ENCODE results near the gene SRA1. TPM values are rescaled to one million over a fixed set of nuclear protein-coding genes. Genes with fewer than 3 reads are reported as not detected.
A peak's percentile ranks its signal among the peaks of the same experiment; 100 is the strongest.

The SRA1 gene
- total and polyA plus RNA-seq, 2 of the 13 experiments (the other 11 are each of a cell fraction or from before 2014, with no cell fraction given), result 14.2 to 32.8 TPM

GRCh38 chr5:140546851-140547507 lies 10.3 kb downstream of the SRA1 start (continued):
- TF ChIP-seq NR1H2 (CRISPR knock-in tag; IDR thresholded peaks at IDR 0.05; ENCODE audit: borderline replicate concordance, low read depth) (no peak), CREM (IDR thresholded peaks at IDR 0.05) (no peak), CREM (CRISPR knock-in tag; IDR thresholded peaks at IDR 0.05) (no peak), ZNF282 (IDR thresholded peaks at IDR 0.05; ENCODE audit: partially characterized antibody) (no peak), ZNF570 (CRISPR knock-in tag; IDR thresholded peaks at IDR 0.05; ENCODE audit: borderline replicate concordance) (no peak), PHB2 (IDR thresholded peaks at IDR 0.05; ENCODE audit: partially characterized antibody) (no peak), ZNF335 (CRISPR knock-in tag; IDR thresholded peaks at IDR 0.05) (no peak), ZNF329 (CRISPR knock-in tag; IDR thresholded peaks at IDR 0.05; ENCODE audit: low read depth) (no peak), ZSCAN5A (CRISPR knock-in tag; IDR thresholded peaks at IDR 0.05; ENCODE audit: borderline replicate concordance) (peak; percentile 56; the same call in 1 of the 2 replicates), PPARG (CRISPR knock-in tag; conservative IDR thresholded peaks at IDR 0.05) (no peak), JUND (CRISPR knock-in tag; IDR thresholded peaks at IDR 0.05) (no peak), ZNF431 (CRISPR knock-in tag; IDR thresholded peaks at IDR 0.05; ENCODE audit: borderline replicate concordance, low read depth) (no peak), NR2F2 (IDR thresholded peaks at IDR 0.05; ENCODE audit: borderline replicate concordance, low read depth) (peak; percentile 36; the same call in 1 of the 2 replicates), ZFP36 (IDR thresholded peaks at IDR 0.05; ENCODE audit: borderline replicate concordance, low read depth, low read length, partially characterized antibody) (no peak), TRIM22 (IDR thresholded peaks at IDR 0.05) (no peak), BCL3 (CRISPR knock-in tag; IDR thresholded peaks at IDR 0.05) (no peak), HINFP (CRISPR knock-in tag; IDR thresholded peaks at IDR 0.05; ENCODE audit: low read depth) (0 out of 2 replicates have a peak, but pooled peaks have one; percentile 9), TARDBP (CRISPR knock-in tag; IDR thresholded peaks at IDR 0.05) (no peak), IKZF4 (CRISPR knock-in tag; IDR thresholded peaks at IDR 0.05; ENCODE audit: borderline replicate concordance, low read depth, not compliant biosample characterization) (no peak), ZNF670 (CRISPR knock-in tag; IDR thresholded peaks at IDR 0.05; ENCODE audit: borderline replicate concordance) (peak; percentile 61; the same call in 1 of the 2 replicates), ZNF260 (CRISPR knock-in tag; IDR thresholded peaks at IDR 0.05; ENCODE audit: borderline replicate concordance, low read depth) (no peak), BCL6 (CRISPR knock-in tag; IDR thresholded peaks at IDR 0.05) (no peak), ZEB1 (IDR thresholded peaks at IDR 0.05; ENCODE audit: insufficient replicate concordance, low read depth) (no peak), GATA4 (IDR thresholded peaks at IDR 0.05; ENCODE audit: borderline replicate concordance, low read depth) (no peak), TGIF2 (CRISPR knock-in tag; IDR thresholded peaks at IDR 0.05) (peak; percentile 33), ZBTB21 (CRISPR knock-in tag; IDR thresholded peaks at IDR 0.05) (no peak)

Measured in HepG2 (cell line).